Measurements from ENCODE around the gene STK17A. TPM values are rescaled to one million over a fixed set of nuclear protein-coding genes. Genes with fewer than 3 reads are reported as not detected.
"Not testable (repeated sequence)": the region's sequence is repeated elsewhere in the genome, so short reads cannot be mapped to it uniquely, and the experiment has no call there.

Gene STK17A
- total RNA-seq, 2 donors from 2014 or later, result 49.2 to 56.4 TPM

GRCh38 chr7:43590862-43591557 is 8.1 kb downstream of the STK17A start:
- Mint-ChIP-seq H3K4me1 (ENCODE audit: low read depth) (peaks cover 93% of the 10 kb centered on the region), H3K4me3 (peak overlapping the region; percentile 71 to 76), H3K27me3 (ENCODE audit: low read depth) (no peaks in the 10 kb centered on the region), H3K9me3 (peaks cover 0 to 2% of the 10 kb centered on the region in 2 donors), H3K36me3 (ENCODE audit: insufficient read depth in 2 of 2) (peaks cover 3 to 4% of the 10 kb centered on the region in 2 donors), H3K27ac (peak overlapping the region; percentile 94)
- ATAC-seq (replicated peaks in 1 of 2) (peak; percentile 74 to 76), DNase-seq (peak; percentile 67 to 75)

GRCh38 chr7:43591558-43592180 is 8.8 kb downstream of the STK17A start:
- peak overlapping the region; percentile 94 for H3K27ac Mint-ChIP-seq
- DNase-seq (no peak), ATAC-seq (replicated peaks in 1 of 2) (peak; percentile 41 to 45)
- H3K27me3 Mint-ChIP-seq (ENCODE audit: low read depth), result no peaks in the 10 kb centered on the region
- peaks cover 3 to 4% of the 10 kb centered on the region in 2 donors for H3K36me3 Mint-ChIP-seq (ENCODE audit: insufficient read depth in 2 of 2)
- peak overlapping the region; percentile 60 to 76 for H3K4me3 Mint-ChIP-seq
- H3K4me1 Mint-ChIP-seq (ENCODE audit: low read depth), result peaks cover 95% of the 10 kb centered on the region
- peaks cover 0 to 2% of the 10 kb centered on the region in 2 donors for H3K9me3 Mint-ChIP-seq

- Mint-ChIP-seq H3K27me3 (ENCODE audit: low read depth) (no peaks in the 10 kb centered on the region), H3K9me3 (peaks cover 0 to 2% of the 10 kb centered on the region in 2 donors), H3K4me1 (ENCODE audit: low read depth) (peaks cover 97% of the 10 kb centered on the region), H3K27ac (peak overlapping the region; percentile 94), H3K36me3 (ENCODE audit: insufficient read depth in 2 of 2) (peaks cover 4 to 5% of the 10 kb centered on the region in 2 donors), H3K4me3 (peak overlapping the region; percentile 60 to 76)
- ATAC-seq (replicated peaks in 1 of 2) (no peak), DNase-seq (no peak)
Measured at GRCh38 chr7:43592326-43592725, 9.4 kb downstream of the STK17A start.

- Mint-ChIP-seq H3K27ac (peak overlapping the region; percentile 49), H3K4me3 (peak overlapping the region; percentile 25 to 78), H3K36me3 (ENCODE audit: insufficient read depth in 2 of 2) (peaks cover 4 to 7% of the 10 kb centered on the region in 2 donors), H3K4me1 (ENCODE audit: low read depth) (peaks cover 98% of the 10 kb centered on the region), H3K9me3 (peaks cover 0 to 2% of the 10 kb centered on the region in 2 donors), H3K27me3 (ENCODE audit: low read depth) (no peaks in the 10 kb centered on the region)
- no peak for ATAC-seq (replicated peaks in 1 of 2)
- DNase-seq, result no peak
Measured at GRCh38 chr7:43593010-43593409, 10.1 kb downstream of the STK17A start.

GRCh38 chr7:43594020-43594419 is 11.1 kb downstream of the STK17A start:
- Mint-ChIP-seq H3K4me3 (peak overlapping the region; percentile 78 to 79), H3K9me3 (peaks cover 0 to 2% of the 10 kb centered on the region in 2 donors), H3K27ac (peak overlapping the region; percentile 90), H3K27me3 (ENCODE audit: low read depth) (no peaks in the 10 kb centered on the region), H3K4me1 (ENCODE audit: low read depth) (peaks cover 98% of the 10 kb centered on the region), H3K36me3 (ENCODE audit: insufficient read depth in 2 of 2) (peaks cover 5 to 11% of the 10 kb centered on the region in 2 donors)
- DNase-seq, result no peak
- no peak for ATAC-seq (replicated peaks in 1 of 2)

- H3K4me3 Mint-ChIP-seq; DNase-seq; H3K27me3 Mint-ChIP-seq (ENCODE audit: low read depth); H3K27ac Mint-ChIP-seq; ATAC-seq (replicated peaks in 1 of 2); H3K9me3 Mint-ChIP-seq: not testable (repeated sequence)
- peaks cover 86% of the 10 kb centered on the region for H3K4me1 Mint-ChIP-seq (ENCODE audit: low read depth)
- peaks cover 7 to 11% of the 10 kb centered on the region in 2 donors for H3K36me3 Mint-ChIP-seq (ENCODE audit: insufficient read depth in 2 of 2)
Measured at GRCh38 chr7:43596426-43596825, 13.5 kb downstream of the STK17A start.

GRCh38 chr7:43600056-43600455 is 17.1 kb downstream of the STK17A start:
- Mint-ChIP-seq H3K27ac (peak overlapping the region; percentile 34), H3K4me3 (peak overlapping the region in 1 of 2 donors; percentile 36), H3K4me1 (ENCODE audit: low read depth) (peaks cover 59% of the 10 kb centered on the region), H3K36me3 (ENCODE audit: insufficient read depth in 2 of 2) (peaks cover 8 to 20% of the 10 kb centered on the region in 2 donors), H3K9me3 (peaks cover 3 to 4% of the 10 kb centered on the region in 2 donors), H3K27me3 (ENCODE audit: low read depth) (no peaks in the 10 kb centered on the region)
- no peak for ATAC-seq (replicated peaks in 1 of 2)
- DNase-seq, result no peak

GRCh38 chr7:43602256-43602655 is 19.3 kb downstream of the STK17A start:
- Mint-ChIP-seq H3K4me1 (ENCODE audit: low read depth) (peaks cover 49% of the 10 kb centered on the region), H3K9me3 (peaks cover 3 to 4% of the 10 kb centered on the region in 2 donors), H3K27me3 (ENCODE audit: low read depth) (no peaks in the 10 kb centered on the region), H3K36me3 (ENCODE audit: insufficient read depth in 2 of 2) (peaks cover 11 to 23% of the 10 kb centered on the region in 2 donors), H3K27ac (no peak overlapping the region), H3K4me3 (no peak overlapping the region)
- no peak for DNase-seq
- no peak for ATAC-seq (replicated peaks in 1 of 2)

GRCh38 chr7:43604251-43604650 is 21.3 kb downstream of the STK17A start:
- DNase-seq, result no peak
- peaks cover 44% of the 10 kb centered on the region for H3K4me1 Mint-ChIP-seq (ENCODE audit: low read depth)
- H3K4me3 Mint-ChIP-seq, result no peak overlapping the region
- peak overlapping the region; percentile 51 for H3K27ac Mint-ChIP-seq
- ATAC-seq (replicated peaks in 1 of 2), result no peak
- peaks cover 3 to 4% of the 10 kb centered on the region in 2 donors for H3K9me3 Mint-ChIP-seq
- no peaks in the 10 kb centered on the region for H3K27me3 Mint-ChIP-seq (ENCODE audit: low read depth)
- peaks cover 19 to 25% of the 10 kb centered on the region in 2 donors for H3K36me3 Mint-ChIP-seq (ENCODE audit: insufficient read depth in 2 of 2)

GRCh38 chr7:43609097-43609496 is 26.2 kb downstream of the STK17A start:
- H3K4me1 Mint-ChIP-seq (ENCODE audit: low read depth), result peaks cover 73% of the 10 kb centered on the region
- ATAC-seq (replicated peaks in 1 of 2), result no peak
- no peaks in the 10 kb centered on the region for H3K27me3 Mint-ChIP-seq (ENCODE audit: low read depth)

GRCh38 chr7:43612128-43612527 is 29.2 kb downstream of the STK17A start:
- Mint-ChIP-seq H3K36me3 (ENCODE audit: insufficient read depth in 2 of 2) (peaks cover 21 to 36% of the 10 kb centered on the region in 2 donors), H3K9me3 (no peaks in the 10 kb centered on the region), H3K27ac (peak overlapping the region; percentile 48), H3K27me3 (ENCODE audit: low read depth) (no peaks in the 10 kb centered on the region), H3K4me3 (peak overlapping the region; percentile 22 to 63), H3K4me1 (ENCODE audit: low read depth) (peaks cover 76% of the 10 kb centered on the region)
- ATAC-seq (replicated peaks in 1 of 2), result peak; percentile 18 to 26
- no peak for DNase-seq

More at GRCh38 chr7:43609097-43609496, 26.2 kb downstream of the STK17A start:
- Mint-ChIP-seq H3K27ac (peak overlapping the region; percentile 87), H3K4me3 (no peak overlapping the region), H3K9me3 (peaks cover 3 to 4% of the 10 kb centered on the region in 2 donors), H3K36me3 (ENCODE audit: insufficient read depth in 2 of 2) (peaks cover 25 to 36% of the 10 kb centered on the region in 2 donors)
- no peak for DNase-seq

- Mint-ChIP-seq H3K4me1 (ENCODE audit: low read depth) (peaks cover 76% of the 10 kb centered on the region), H3K4me3 (peak overlapping the region; percentile 53 to 63), H3K27ac (peak overlapping the region; percentile 48), H3K27me3 (ENCODE audit: low read depth) (no peaks in the 10 kb centered on the region), H3K36me3 (ENCODE audit: insufficient read depth in 2 of 2) (peaks cover 21 to 36% of the 10 kb centered on the region in 2 donors), H3K9me3 (no peaks in the 10 kb centered on the region)
- peak; percentile 90 to 91 for ATAC-seq (replicated peaks in 1 of 2)
- peak; percentile 34 to 39 for DNase-seq
Measured at GRCh38 chr7:43612599-43613589, 30.0 kb downstream of the STK17A start.
